ENCODE data around the gene ZNF583. TPM values are rescaled to one million over a fixed set of nuclear protein-coding genes. Genes with fewer than 3 reads are reported as not detected.

Gene ZNF583
- total RNA-seq, 2 donors from 2014 or later, result 4.0 to 5.5 TPM

- WGBS, 2 experiments (ENCODE audit: insufficient coverage in 1 of 2, insufficient read length in 1 of 2), result 44 to 86% methylated on average over 1 of the region's 1 CpG
- no peak overlapping the region for H3K27ac ChIP-seq (ENCODE audit: low read depth, low read length)
- Mint-ChIP-seq H3K4me3 (no peak overlapping the region), H3K27ac (no peak overlapping the region), H3K9me3 (peaks cover 78% of the 10 kb centered on the region), H3K27me3 (ENCODE audit: insufficient read depth) (no peaks in the 10 kb centered on the region), H3K4me1 (peaks cover 2% of the 10 kb centered on the region), H3K36me3 (ENCODE audit: low read depth) (peaks cover 68% of the 10 kb centered on the region)
- TF ChIP-seq CTCF (conservative IDR thresholded peaks at IDR 0.05), result no peak
- H3K4me3 ChIP-seq (ENCODE audit: low read length), result peak overlapping the region; percentile 12
- H3K9me3 ChIP-seq (ENCODE audit: control insufficient read depth, low read length), result peaks cover 92% of the 10 kb centered on the region
- H3K27me3 ChIP-seq (ENCODE audit: control insufficient read depth, insufficient read depth, low read length, poor library complexity, severe bottlenecking), result no peaks in the 10 kb centered on the region
- no peak for DNase-seq
- H3K36me3 ChIP-seq (ENCODE audit: control insufficient read depth, insufficient read depth, low read length), result peaks cover 83% of the 10 kb centered on the region
- peaks cover 8% of the 10 kb centered on the region for H3K4me1 ChIP-seq (ENCODE audit: control insufficient read depth, insufficient read depth, low read length)
- H3K9ac ChIP-seq (ENCODE audit: extremely low read depth, low read length, poor library complexity, severe bottlenecking), result no peak overlapping the region
Measured at GRCh38 chr19:56372281-56372680, 31.9 kb upstream of the ZNF583 start.

- Histone ChIP-seq H3K27ac (ENCODE audit: low read depth, low read length) (no peak overlapping the region), H3K9ac (ENCODE audit: extremely low read depth, low read length, poor library complexity, severe bottlenecking) (no peak overlapping the region), H3K4me3 (ENCODE audit: low read length) (peak overlapping the region; percentile 57), H3K36me3 (ENCODE audit: control insufficient read depth, insufficient read depth, low read length) (peaks cover 73% of the 10 kb centered on the region), H3K4me1 (ENCODE audit: control insufficient read depth, insufficient read depth, low read length) (no peaks in the 10 kb centered on the region), H3K27me3 (ENCODE audit: control insufficient read depth, insufficient read depth, low read length, poor library complexity, severe bottlenecking) (no peaks in the 10 kb centered on the region), H3K9me3 (ENCODE audit: control insufficient read depth, low read length) (peaks cover 80% of the 10 kb centered on the region)
- Mint-ChIP-seq H3K36me3 (ENCODE audit: low read depth) (peaks cover 75% of the 10 kb centered on the region), H3K4me1 (no peaks in the 10 kb centered on the region), H3K27me3 (ENCODE audit: insufficient read depth) (no peaks in the 10 kb centered on the region), H3K9me3 (peaks cover 86% of the 10 kb centered on the region), H3K4me3 (no peak overlapping the region), H3K27ac (no peak overlapping the region)
- no peak for DNase-seq
- WGBS, 2 experiments (ENCODE audit: insufficient coverage in 1 of 2, insufficient read length in 1 of 2), result 94 to 100% methylated on average over 3 to 11 of the region's 11 CpGs
- no peak for TF ChIP-seq CTCF (conservative IDR thresholded peaks at IDR 0.05)
Measured at GRCh38 chr19:56377105-56377924, 26.8 kb upstream of the ZNF583 start.

GRCh38 chr19:56383826-56384605, 20.1 kb upstream of the ZNF583 start:
- WGBS, 2 experiments (ENCODE audit: insufficient coverage in 1 of 2, insufficient read length in 1 of 2), result 93% methylated on average over 5 to 8 of the region's 8 CpGs
- Mint-ChIP-seq H3K4me3 (no peak overlapping the region), H3K9me3 (peaks cover 64% of the 10 kb centered on the region), H3K4me1 (no peaks in the 10 kb centered on the region), H3K36me3 (ENCODE audit: low read depth) (peaks cover 71% of the 10 kb centered on the region), H3K27me3 (ENCODE audit: insufficient read depth) (no peaks in the 10 kb centered on the region), H3K27ac (no peak overlapping the region)
- H3K27ac ChIP-seq (ENCODE audit: low read depth, low read length), result no peak overlapping the region
- peaks cover 48% of the 10 kb centered on the region for H3K36me3 ChIP-seq (ENCODE audit: control insufficient read depth, insufficient read depth, low read length)
- H3K4me1 ChIP-seq (ENCODE audit: control insufficient read depth, insufficient read depth, low read length), result no peaks in the 10 kb centered on the region
- TF ChIP-seq CTCF (conservative IDR thresholded peaks at IDR 0.05), result no peak
- DNase-seq, result no peak
- no peak overlapping the region for H3K4me3 ChIP-seq (ENCODE audit: low read length)
- H3K27me3 ChIP-seq (ENCODE audit: control insufficient read depth, insufficient read depth, low read length, poor library complexity, severe bottlenecking), result no peaks in the 10 kb centered on the region
- peaks cover 55% of the 10 kb centered on the region for H3K9me3 ChIP-seq (ENCODE audit: control insufficient read depth, low read length)
- no peak overlapping the region for H3K9ac ChIP-seq (ENCODE audit: extremely low read depth, low read length, poor library complexity, severe bottlenecking)

Measured in endodermal cell (in vitro differentiated cells).